ENCODE data around the gene COPS9. TPM values are rescaled to one million over a fixed set of nuclear protein-coding genes. Genes with fewer than 3 reads are reported as not detected.

Gene COPS9
- total and polyA plus RNA-seq, 2 donors (not counting 1 experiment from before 2014, with no cell fraction given), result 104 to 176 TPM

DNA sequence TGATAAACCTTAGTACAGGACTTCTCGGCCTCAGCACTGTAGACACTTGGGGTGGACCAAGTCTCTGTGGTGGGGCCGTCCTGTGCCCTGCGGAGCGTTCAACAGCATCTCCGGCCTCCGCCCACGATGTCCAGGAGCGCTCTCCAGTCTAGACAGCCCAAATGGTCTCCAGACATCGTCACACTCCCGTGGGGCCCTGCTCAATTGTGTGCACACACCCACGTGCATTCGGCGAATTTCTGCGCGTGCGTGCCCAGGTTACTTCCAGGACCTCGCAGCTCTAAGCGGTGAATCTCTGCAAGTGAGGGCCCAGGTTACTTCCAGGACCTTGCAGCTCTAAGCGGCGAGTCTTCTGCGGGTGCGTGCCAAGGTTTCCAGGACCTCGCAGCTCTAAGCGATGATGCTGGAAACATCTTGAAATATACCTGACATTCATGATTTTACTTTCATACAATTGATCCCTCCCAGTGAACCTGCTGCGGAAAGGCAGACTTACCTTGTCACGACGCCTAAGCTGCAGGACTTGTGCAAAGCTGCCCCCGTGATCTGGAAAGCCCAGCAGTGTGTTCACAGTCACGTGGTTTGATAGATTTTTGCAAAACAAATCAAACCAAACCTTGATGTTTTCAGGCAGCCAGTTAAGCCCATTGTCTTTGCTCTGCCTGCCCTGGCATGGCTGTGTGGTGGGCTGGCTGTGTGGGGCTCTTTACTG lies 20.5 kb upstream of the COPS9 start:
- Histone ChIP-seq H3K36me3 (ENCODE audit: control insufficient read depth, insufficient read depth, low read length) (no peaks in the 10 kb centered on the region), H3K9me3 (ENCODE audit: control insufficient read depth, insufficient read depth, low read depth, low read length) (no peaks in the 10 kb centered on the region), H4K20me1 (ENCODE audit: control insufficient read depth, extremely low read depth, insufficient read depth, low read length) (no peaks in the 10 kb centered on the region), H3K4me1 (ENCODE audit: control insufficient read depth, extremely low read depth, insufficient read depth, low read length) (no peaks in the 10 kb centered on the region), H3K4me2 (ENCODE audit: extremely low read depth, insufficient read depth, low read length) (no peak overlapping the region), H3K9ac (ENCODE audit: insufficient read depth, low read length) (no peak overlapping the region), H3K27me3 (ENCODE audit: control insufficient read depth, insufficient read depth, low read length) (peaks cover 5% of the 10 kb centered on the region), H2AFZ (ENCODE audit: low read length) (no peak overlapping the region), H3K27ac (ENCODE audit: insufficient read depth, low read length) (no peak overlapping the region), H3K4me3 (replicated peaks in 1 of 4; ENCODE audit: control extremely low read depth in 1 of 4, insufficient read depth in 1 of 4, low read depth in 3 of 4, low read length in 4 of 4) (no peak overlapping the region), H3K79me2 (ENCODE audit: control insufficient read depth, insufficient read depth, low read length) (no peaks in the 10 kb centered on the region)
- DNase-seq (ENCODE audit: low read depth in 2 of 2), result no peak
- TF ChIP-seq, protein P1, sequence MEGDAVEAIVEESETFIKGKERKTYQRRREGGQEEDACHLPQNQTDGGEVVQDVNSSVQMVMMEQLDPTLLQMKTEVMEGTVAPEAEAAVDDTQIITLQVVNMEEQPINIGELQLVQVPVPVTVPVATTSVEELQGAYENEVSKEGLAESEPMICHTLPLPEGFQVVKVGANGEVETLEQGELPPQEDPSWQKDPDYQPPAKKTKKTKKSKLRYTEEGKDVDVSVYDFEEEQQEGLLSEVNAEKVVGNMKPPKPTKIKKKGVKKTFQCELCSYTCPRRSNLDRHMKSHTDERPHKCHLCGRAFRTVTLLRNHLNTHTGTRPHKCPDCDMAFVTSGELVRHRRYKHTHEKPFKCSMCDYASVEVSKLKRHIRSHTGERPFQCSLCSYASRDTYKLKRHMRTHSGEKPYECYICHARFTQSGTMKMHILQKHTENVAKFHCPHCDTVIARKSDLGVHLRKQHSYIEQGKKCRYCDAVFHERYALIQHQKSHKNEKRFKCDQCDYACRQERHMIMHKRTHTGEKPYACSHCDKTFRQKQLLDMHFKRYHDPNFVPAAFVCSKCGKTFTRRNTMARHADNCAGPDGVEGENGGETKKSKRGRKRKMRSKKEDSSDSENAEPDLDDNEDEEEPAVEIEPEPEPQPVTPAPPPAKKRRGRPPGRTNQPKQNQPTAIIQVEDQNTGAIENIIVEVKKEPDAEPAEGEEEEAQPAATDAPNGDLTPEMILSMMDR (conservative IDR thresholded peaks at IDR 0.05 in 1 of 2, IDR thresholded peaks at IDR 0.05 in 1 of 2; ENCODE audit: low read depth in 1 of 2, low read length in 2 of 2), result no peak
- TF ChIP-seq EZH2 (IDR thresholded peaks at IDR 0.05; ENCODE audit: low read length, missing control alignments), result no peak

DNA sequence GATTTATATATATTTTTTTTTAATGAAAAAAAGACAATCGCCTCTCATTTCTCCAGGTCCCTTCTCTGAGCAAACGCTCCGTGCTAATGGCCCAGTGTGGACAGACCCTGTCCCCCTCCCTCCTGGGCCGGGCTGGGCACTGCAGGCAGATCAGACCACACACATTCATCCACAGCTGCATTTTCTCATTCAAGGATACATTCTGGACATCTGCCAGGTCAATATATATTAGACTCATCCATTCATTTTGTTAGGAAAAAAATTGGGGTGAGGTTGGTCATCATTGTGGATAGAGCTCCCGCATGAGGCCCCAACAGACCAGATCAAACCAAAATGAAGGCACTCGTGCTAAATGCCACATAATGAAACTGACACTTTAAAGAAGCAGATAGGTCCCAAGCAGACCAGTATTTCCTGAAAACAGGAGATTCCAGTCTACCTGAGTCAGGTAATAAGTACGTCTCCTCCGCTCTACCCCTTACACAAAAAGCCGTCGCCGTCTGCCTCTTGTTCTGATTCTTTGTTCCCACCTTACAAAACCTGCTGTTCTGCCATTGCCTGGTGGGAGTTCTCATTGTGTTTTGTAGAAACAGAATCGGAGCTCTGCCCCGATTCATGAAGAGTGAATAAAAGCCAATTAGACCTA lies 19.8 kb upstream of the COPS9 start:
- Histone ChIP-seq H3K27ac (ENCODE audit: insufficient read depth, low read length) (no peak overlapping the region), H3K9ac (ENCODE audit: insufficient read depth, low read length) (no peak overlapping the region), H3K4me3 (replicated peaks in 1 of 4; ENCODE audit: control extremely low read depth in 1 of 4, insufficient read depth in 1 of 4, low read depth in 3 of 4, low read length in 4 of 4) (no peak overlapping the region), H4K20me1 (ENCODE audit: control insufficient read depth, extremely low read depth, insufficient read depth, low read length) (no peaks in the 10 kb centered on the region), H3K4me1 (ENCODE audit: control insufficient read depth, extremely low read depth, insufficient read depth, low read length) (no peaks in the 10 kb centered on the region), H2AFZ (ENCODE audit: low read length) (no peak overlapping the region), H3K79me2 (ENCODE audit: control insufficient read depth, insufficient read depth, low read length) (no peaks in the 10 kb centered on the region), H3K9me3 (ENCODE audit: control insufficient read depth, insufficient read depth, low read depth, low read length) (no peaks in the 10 kb centered on the region), H3K36me3 (ENCODE audit: control insufficient read depth, insufficient read depth, low read length) (no peaks in the 10 kb centered on the region), H3K27me3 (ENCODE audit: control insufficient read depth, insufficient read depth, low read length) (peaks cover 5% of the 10 kb centered on the region), H3K4me2 (ENCODE audit: extremely low read depth, insufficient read depth, low read length) (no peak overlapping the region)
- no peak for DNase-seq (ENCODE audit: low read depth in 2 of 2)
- TF ChIP-seq, protein P1 (conservative IDR thresholded peaks at IDR 0.05 in 1 of 2, IDR thresholded peaks at IDR 0.05 in 1 of 2; ENCODE audit: low read depth in 1 of 2, low read length in 2 of 2), result no peak

DNA sequence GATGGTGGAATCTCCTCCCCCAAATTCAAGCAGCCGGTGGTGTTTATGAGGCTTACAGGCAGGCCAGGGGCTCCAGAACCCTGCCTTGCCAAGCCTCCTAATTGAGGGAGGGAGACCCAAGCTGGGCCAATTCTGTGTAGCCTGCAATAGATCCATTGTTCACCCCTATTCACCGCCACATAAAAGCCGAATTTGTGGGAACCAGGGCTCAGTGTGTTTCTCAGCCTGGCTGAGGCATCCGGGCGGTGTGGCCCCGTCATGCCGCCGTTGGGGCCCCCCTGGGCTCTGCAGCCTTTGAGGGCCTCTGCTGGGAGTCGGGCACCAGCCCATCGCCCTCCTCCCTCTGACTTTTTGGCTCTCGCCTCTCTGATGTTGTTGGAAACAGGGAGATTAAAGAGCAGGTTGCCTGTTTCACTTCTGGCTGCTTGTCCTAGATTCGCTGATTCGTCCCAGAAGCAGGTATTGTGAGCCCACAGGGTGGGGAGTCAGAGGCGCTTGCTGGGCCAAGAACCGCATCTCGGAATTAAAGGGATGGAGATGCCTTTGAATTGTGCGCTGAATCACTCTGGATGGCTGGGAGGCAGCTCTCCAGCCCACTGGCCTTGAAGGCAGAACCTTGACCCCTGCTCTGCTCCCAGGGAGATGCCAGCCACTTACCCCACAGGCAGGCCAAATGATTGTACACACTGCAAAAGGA lies 19.1 kb upstream of the COPS9 start:
- H2AFZ ChIP-seq (ENCODE audit: low read length), result no peak overlapping the region
- H3K4me3 ChIP-seq (replicated peaks in 1 of 4; ENCODE audit: control extremely low read depth in 1 of 4, insufficient read depth in 1 of 4, low read depth in 3 of 4, low read length in 4 of 4), result no peak overlapping the region

More for the DNA sequence above, 19.1 kb upstream of the COPS9 start:
- no peak overlapping the region for H3K27ac ChIP-seq (ENCODE audit: insufficient read depth, low read length)
- TF ChIP-seq EZH2 (IDR thresholded peaks at IDR 0.05; ENCODE audit: low read length, missing control alignments), result no peak
- TF ChIP-seq, protein P1 (conservative IDR thresholded peaks at IDR 0.05 in 1 of 2, IDR thresholded peaks at IDR 0.05 in 1 of 2; ENCODE audit: low read depth in 1 of 2, low read length in 2 of 2), result no peak
- H3K4me1 ChIP-seq (ENCODE audit: control insufficient read depth, extremely low read depth, insufficient read depth, low read length), result no peaks in the 10 kb centered on the region
- H3K36me3 ChIP-seq (ENCODE audit: control insufficient read depth, insufficient read depth, low read length), result no peaks in the 10 kb centered on the region
- H3K9ac ChIP-seq (ENCODE audit: insufficient read depth, low read length), result no peak overlapping the region
- no peaks in the 10 kb centered on the region for H4K20me1 ChIP-seq (ENCODE audit: control insufficient read depth, extremely low read depth, insufficient read depth, low read length)
- H3K79me2 ChIP-seq (ENCODE audit: control insufficient read depth, insufficient read depth, low read length), result no peaks in the 10 kb centered on the region
- no peak overlapping the region for H3K4me2 ChIP-seq (ENCODE audit: extremely low read depth, insufficient read depth, low read length)
- H3K27me3 ChIP-seq (ENCODE audit: control insufficient read depth, insufficient read depth, low read length), result peaks cover 5% of the 10 kb centered on the region
- H3K9me3 ChIP-seq (ENCODE audit: control insufficient read depth, insufficient read depth, low read depth, low read length), result no peaks in the 10 kb centered on the region
- DNase-seq (ENCODE audit: low read depth in 2 of 2), result no peak

Data from fibroblast of lung (primary cell).